Right lobe of liver (tissue), 6 donors: ENCODE measurements around the gene IGF1R. TPM values are rescaled to one million over a fixed set of nuclear protein-coding genes. Genes with fewer than 3 reads are reported as not detected.

ENCODE experiments used
- ATAC-seq, 4 donors: fragments of 200-7000 bp; cut with Tn5 transposase; one replicate each; pipeline ENCODE4 v1.9.1; 2020; ENCODE audit warnings: mild to moderate bottlenecking in 4 of 4, moderate library complexity in 4 of 4
- DNase-seq, 3 donors: peaks; one replicate each; pipeline ENCODE4 v3.0.0-alpha.2; 2020
- H3K27ac ChIP-seq, 3 donors: fragments of 200-600 bp; one replicate each; pipeline ENCODE4 v1.8.0; 2022
- H3K27me3 ChIP-seq, 2 donors: fragments of 200-600 bp; one replicate each; pipeline ENCODE4 v1.8.0; 2022
- H3K36me3 ChIP-seq, 4 donors: fragments of 200-600 bp; sonication (generic) in 1 of 4; one replicate each; pipeline versions ENCODE4 v1.5.1 to v1.8.0; 2017 to 2022; ENCODE audit warnings: control low read depth in 1 of 4
- H3K4me1 ChIP-seq, 4 donors: fragments of 200-600 bp; sonication (generic) in 1 of 4; one replicate each; pipeline versions ENCODE4 v1.5.1 to v1.8.0; 2017 to 2022; ENCODE audit warnings: control low read depth in 1 of 4
- H3K4me3 ChIP-seq, 3 donors: fragments of 200-600 bp; one replicate each; pipeline ENCODE4 v1.8.0; 2022
- H3K9me3 ChIP-seq, 4 donors: fragments of 200-600 bp; sonication (generic) in 1 of 4; one replicate each; pipeline versions ENCODE4 v1.5.1 to v1.8.0; 2017 to 2022; ENCODE audit warnings: control low read depth in 1 of 4
- POLR2A ChIP-seq: fragments of 450-650 bp; IDR thresholded peaks from one replicate; pipeline ENCODE4 v1.6.1; 2017; ENCODE audit warnings: antibody characterized with exemption, mild to moderate bottlenecking
- WGBS: methylation state at CpG from one replicate; pipeline ENCODE4 v1.1.6; 2018; ENCODE audit warnings: low coverage, low lambda C conversion rate; ENCODE audit not compliant: insufficient coverage; ENCODE audit errors: missing lambda C conversion rate; 5-methylcytosine and 5-hydroxymethylcytosine counted together
- intact Hi-C, 2 donors: fragments of 100-400 bp; cut with DNase I; formaldehyde crosslinking; loops; one replicate each; pipeline versions ENCODE4 v1.11.2 to v1.14.1; 2022
- total RNA-seq, 6 experiments: library from RNA; depleted of rRNA in 2 of 6; stranded (reverse); fragments of >200 nt in 2 of 6; fragmentation: NEBNext Ultra II Directional in 3 of 6; extraction: Animal tissue kit (Norgen Biotek cat#: 25700) in 3 of 6; gene quantifications; one replicate each; pipeline versions ENCODE4 v1.1.0 to v1.2.4, GENCODE V29; 2016 to 2023
- TF ChIP-seq, protein P1 (sequence below), 4 donors: fragments of 200-600 bp in 3 of 4; fragments of 450-650 bp in 1 of 4; IDR thresholded peaks; one replicate each; pipeline versions ENCODE4 v1.5.1 to v1.8.0; 2016 to 2022; ENCODE audit warnings: antibody characterized with exemption in 4 of 4, mild to moderate bottlenecking in 2 of 4
- donor health status: DM: no; HTN: yes; CAD: no.
- donor health status: DM: no; HTN: no; CAD: no.
- donor health status: DM: no; HTN: no; CAD: no.
- donor health status: DM: no; HTN: yes; CAD: no.
- donor health status: DM: no; HTN: yes; CAD: no.

IGF1R gene
- total RNA-seq, 6 experiments from 2014 or later: 2.5 to 5.3 (median 3.8) TPM

DNA sequence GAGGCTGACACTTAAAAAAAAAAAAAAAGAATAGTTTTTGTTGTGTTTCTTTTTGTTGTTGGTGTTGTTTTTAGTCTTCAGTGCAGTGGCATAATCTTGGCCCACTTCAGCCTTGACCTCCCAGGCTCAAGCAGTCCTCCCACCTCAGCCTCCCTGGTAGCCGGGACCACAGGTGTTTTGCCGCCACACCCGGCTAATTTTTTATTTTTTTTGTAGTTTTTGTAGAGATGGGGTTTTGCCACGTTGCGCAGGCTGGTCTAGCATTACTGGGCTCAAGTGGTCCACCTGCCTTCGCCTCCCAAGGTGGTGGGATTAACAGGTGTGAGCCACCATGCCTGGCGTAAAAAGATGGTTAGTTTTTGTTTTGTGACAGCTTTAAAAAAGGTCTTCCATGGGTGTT, 30.1 kb downstream of the IGF1R start:
- TF ChIP-seq POLR2A: no peak
- TF ChIP-seq, protein P1, sequence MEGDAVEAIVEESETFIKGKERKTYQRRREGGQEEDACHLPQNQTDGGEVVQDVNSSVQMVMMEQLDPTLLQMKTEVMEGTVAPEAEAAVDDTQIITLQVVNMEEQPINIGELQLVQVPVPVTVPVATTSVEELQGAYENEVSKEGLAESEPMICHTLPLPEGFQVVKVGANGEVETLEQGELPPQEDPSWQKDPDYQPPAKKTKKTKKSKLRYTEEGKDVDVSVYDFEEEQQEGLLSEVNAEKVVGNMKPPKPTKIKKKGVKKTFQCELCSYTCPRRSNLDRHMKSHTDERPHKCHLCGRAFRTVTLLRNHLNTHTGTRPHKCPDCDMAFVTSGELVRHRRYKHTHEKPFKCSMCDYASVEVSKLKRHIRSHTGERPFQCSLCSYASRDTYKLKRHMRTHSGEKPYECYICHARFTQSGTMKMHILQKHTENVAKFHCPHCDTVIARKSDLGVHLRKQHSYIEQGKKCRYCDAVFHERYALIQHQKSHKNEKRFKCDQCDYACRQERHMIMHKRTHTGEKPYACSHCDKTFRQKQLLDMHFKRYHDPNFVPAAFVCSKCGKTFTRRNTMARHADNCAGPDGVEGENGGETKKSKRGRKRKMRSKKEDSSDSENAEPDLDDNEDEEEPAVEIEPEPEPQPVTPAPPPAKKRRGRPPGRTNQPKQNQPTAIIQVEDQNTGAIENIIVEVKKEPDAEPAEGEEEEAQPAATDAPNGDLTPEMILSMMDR (IDR thresholded peaks at IDR 0.05): no peak
- Histone ChIP-seq H3K9me3 (no peaks in the 10 kb centered on the region), H3K27me3 (no peaks in the 10 kb centered on the region), H3K4me3 (no peak overlapping the region), H3K4me1 (no peaks in the 10 kb centered on the region), H3K36me3 (no peaks in the 10 kb centered on the region), H3K27ac (no peak overlapping the region)
- WGBS: 86% methylated on average over 6 of the region's 7 CpGs
- ATAC-seq (no peak), DNase-seq (no peak)
- intact Hi-C loops: no loop called here

DNA sequence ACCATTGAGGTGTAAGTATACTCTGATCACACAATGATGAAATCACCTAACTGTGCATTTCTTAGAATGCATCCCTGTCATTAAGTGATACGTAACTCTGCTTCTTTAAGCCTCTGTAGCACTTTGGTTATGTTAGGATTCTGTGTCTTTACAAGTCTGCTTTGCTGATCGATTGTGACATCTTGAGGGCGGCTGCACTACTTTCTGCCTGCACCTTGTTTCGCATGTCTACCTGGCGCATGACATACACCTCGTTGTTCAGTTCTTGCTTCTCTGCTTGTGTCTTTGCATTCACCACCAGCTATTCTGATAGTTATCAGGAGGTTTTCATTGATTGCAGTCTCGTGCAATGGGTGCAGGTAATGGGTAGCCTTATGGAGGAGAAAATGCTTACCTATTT, 32.7 kb downstream of the IGF1R start:
- H3K27ac ChIP-seq: no peak overlapping the region

DNA sequence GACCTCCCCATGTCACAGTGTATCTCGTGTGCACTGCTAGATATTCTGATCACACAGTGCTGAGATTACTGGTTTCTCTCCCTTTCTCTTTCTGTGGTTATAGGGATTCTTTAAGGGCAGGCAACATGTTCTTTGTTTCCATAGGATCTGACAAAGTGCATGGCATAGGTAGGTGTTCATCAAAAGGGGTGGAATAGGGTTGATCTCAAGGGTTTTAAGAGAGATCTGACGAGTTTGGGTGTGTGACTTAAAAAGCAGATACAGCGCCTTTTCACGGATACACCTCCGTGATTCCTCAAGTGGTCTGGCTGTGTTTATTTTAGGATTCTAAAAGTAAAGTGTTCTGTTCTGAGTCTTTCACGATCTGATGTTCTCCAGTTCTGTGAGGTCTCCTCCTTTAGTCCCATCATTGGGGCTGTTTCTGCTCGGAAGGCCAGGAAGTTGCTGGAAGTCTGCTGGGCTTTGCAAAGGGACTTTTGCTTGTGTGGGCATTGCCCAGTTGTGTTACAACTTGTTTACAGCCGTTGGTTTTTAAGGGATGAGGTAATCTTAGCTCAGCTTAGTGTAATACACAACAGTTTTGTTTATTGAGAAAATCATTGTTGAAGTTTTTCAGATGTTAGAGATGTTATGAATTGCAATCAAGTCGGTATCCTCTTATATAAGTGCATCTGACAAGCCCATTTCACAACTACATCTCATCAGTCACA, 34.8 kb downstream of the IGF1R start:
- intact Hi-C loops: no loop called here
- 39% methylated on average over 9 of the region's 9 CpGs for WGBS

More for the DNA sequence above, 32.7 kb downstream of the IGF1R start:
- 70% methylated on average over 7 of the region's 7 CpGs for WGBS
- H3K36me3 ChIP-seq: no peaks in the 10 kb centered on the region
- H3K4me1 ChIP-seq: no peaks in the 10 kb centered on the region
- no peaks in the 10 kb centered on the region for H3K9me3 ChIP-seq
- ATAC-seq: no peak
- TF ChIP-seq POLR2A: no peak
- TF ChIP-seq, protein P1 (IDR thresholded peaks at IDR 0.05): no peak
- no peak overlapping the region for H3K4me3 ChIP-seq
- DNase-seq: no peak
- H3K27me3 ChIP-seq: no peaks in the 10 kb centered on the region
- intact Hi-C loops: no loop called here

DNA sequence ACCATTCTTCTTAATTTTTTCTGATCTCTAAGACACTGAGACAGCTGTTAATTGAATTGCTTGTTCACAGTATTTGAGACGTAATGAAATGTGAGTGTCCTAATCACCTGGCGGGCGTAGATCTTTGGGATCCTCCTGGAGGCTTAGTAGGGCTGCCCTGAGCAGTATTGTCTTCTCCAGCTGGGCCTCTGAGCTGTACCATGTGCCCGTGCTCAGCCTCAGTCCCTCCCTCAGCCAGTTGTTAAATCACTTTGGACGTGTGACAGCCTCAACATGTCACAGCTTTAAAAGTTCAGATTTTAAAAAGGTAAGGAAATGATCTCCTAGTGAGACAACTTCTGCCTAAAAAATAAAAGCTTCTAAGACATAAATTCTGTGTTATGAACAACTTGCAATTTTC, 35.5 kb downstream of the IGF1R start:
- Histone ChIP-seq H3K4me1 (no peaks in the 10 kb centered on the region), H3K4me3 (no peak overlapping the region), H3K36me3 (no peaks in the 10 kb centered on the region), H3K27ac (no peak overlapping the region), H3K27me3 (no peaks in the 10 kb centered on the region), H3K9me3 (no peaks in the 10 kb centered on the region)
- peak in 1 of 4 donors; percentile 16 for ATAC-seq
- no peak for DNase-seq
- TF ChIP-seq, protein P1 (IDR thresholded peaks at IDR 0.05): no peak
- TF ChIP-seq POLR2A: no peak
- WGBS: 37% methylated on average over 5 of the region's 5 CpGs
- intact Hi-C loops: no loop called here

More for the DNA sequence above, 34.8 kb downstream of the IGF1R start:
- H3K36me3 ChIP-seq: no peaks in the 10 kb centered on the region
- H3K27ac ChIP-seq: no peak overlapping the region
- H3K27me3 ChIP-seq: no peaks in the 10 kb centered on the region
- no peaks in the 10 kb centered on the region for H3K4me1 ChIP-seq
- H3K4me3 ChIP-seq: no peak overlapping the region
- ATAC-seq (peak in 1 of 4 donors; percentile 66), DNase-seq (no peak)
- H3K9me3 ChIP-seq: no peaks in the 10 kb centered on the region
- TF ChIP-seq POLR2A: no peak
- TF ChIP-seq, protein P1 (IDR thresholded peaks at IDR 0.05): no peak
